Upper lobe of left lung (tissue), 4 donors: ENCODE results near the gene FBXO41.

Experiments
- EP300 ChIP-seq, 4 donors: sonication (generic); formaldehyde crosslinking; IDR thresholded peaks; one replicate each; pipeline ENCODE4 v1.5.1; 2017; ENCODE audit warnings: antibody characterized with exemption in 4 of 4, control low read depth in 2 of 4
- POLR2A ChIP-seq, 4 donors: fragments of 450-650 bp; IDR thresholded peaks; one replicate each; pipeline ENCODE4 v1.5.1; 2016 to 2017; ENCODE audit warnings: antibody characterized with exemption in 4 of 4, mild to moderate bottlenecking in 2 of 4
- POLR2AphosphoS5 ChIP-seq, 2 donors: sonication (generic); formaldehyde crosslinking; IDR thresholded peaks; one replicate each; pipeline ENCODE4 v1.5.1; 2017; ENCODE audit warnings: antibody characterized with exemption in 2 of 2
- TF ChIP-seq, protein P1 (sequence below), 6 experiments: fragments of 450-650 bp in 4 of 6; fragments of 200-600 bp in 2 of 6; sonication (generic) in 2 of 6; IDR thresholded peaks; one replicate each; pipeline ENCODE4 v1.5.1; 2016 to 2019; ENCODE audit warnings: antibody characterized with exemption in 6 of 6

GRCh38 chr2:73259276-73259675, 25.0 kb downstream of the FBXO41 start:
- TF ChIP-seq, protein P1, sequence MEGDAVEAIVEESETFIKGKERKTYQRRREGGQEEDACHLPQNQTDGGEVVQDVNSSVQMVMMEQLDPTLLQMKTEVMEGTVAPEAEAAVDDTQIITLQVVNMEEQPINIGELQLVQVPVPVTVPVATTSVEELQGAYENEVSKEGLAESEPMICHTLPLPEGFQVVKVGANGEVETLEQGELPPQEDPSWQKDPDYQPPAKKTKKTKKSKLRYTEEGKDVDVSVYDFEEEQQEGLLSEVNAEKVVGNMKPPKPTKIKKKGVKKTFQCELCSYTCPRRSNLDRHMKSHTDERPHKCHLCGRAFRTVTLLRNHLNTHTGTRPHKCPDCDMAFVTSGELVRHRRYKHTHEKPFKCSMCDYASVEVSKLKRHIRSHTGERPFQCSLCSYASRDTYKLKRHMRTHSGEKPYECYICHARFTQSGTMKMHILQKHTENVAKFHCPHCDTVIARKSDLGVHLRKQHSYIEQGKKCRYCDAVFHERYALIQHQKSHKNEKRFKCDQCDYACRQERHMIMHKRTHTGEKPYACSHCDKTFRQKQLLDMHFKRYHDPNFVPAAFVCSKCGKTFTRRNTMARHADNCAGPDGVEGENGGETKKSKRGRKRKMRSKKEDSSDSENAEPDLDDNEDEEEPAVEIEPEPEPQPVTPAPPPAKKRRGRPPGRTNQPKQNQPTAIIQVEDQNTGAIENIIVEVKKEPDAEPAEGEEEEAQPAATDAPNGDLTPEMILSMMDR (IDR thresholded peaks at IDR 0.05), result no peak
- TF ChIP-seq POLR2A (IDR thresholded peaks at IDR 0.05) (no peak), POLR2AphosphoS5 (IDR thresholded peaks at IDR 0.05) (no peak), EP300 (IDR thresholded peaks at IDR 0.05) (no peak)
